IPS-20b (cell line): ENCODE data around the gene CCDC85B.

Experiments used
- H3K27ac ChIP-seq: one replicate; pipeline ENCODE4 v1.5.1; 2013; ENCODE audit warnings: low read length
- H3K27me3 ChIP-seq: 2 replicates; pipeline ENCODE4 v1.6.1; 2013; ENCODE audit warnings: mild to moderate bottlenecking, low read length, inconsistent platforms; ENCODE audit not compliant: insufficient read depth
- H3K36me3 ChIP-seq: 2 replicates; pipeline ENCODE4 v1.6.1; 2013; ENCODE audit warnings: low read depth, mild to moderate bottlenecking, inconsistent platforms, low read length, moderate library complexity; ENCODE audit not compliant: insufficient read depth
- H3K4me1 ChIP-seq: 2 replicates; pipeline ENCODE4 v1.6.1; 2013; ENCODE audit warnings: mild to moderate bottlenecking, control low read depth, inconsistent platforms, low read length, moderate library complexity; ENCODE audit not compliant: insufficient read depth
- H3K4me3 ChIP-seq: 2 replicates; pipeline ENCODE4 v1.5.1; 2013; ENCODE audit warnings: mild to moderate bottlenecking, low read length, inconsistent platforms
- H3K9ac ChIP-seq: 2 replicates; pipeline ENCODE4 v1.6.1; 2013; ENCODE audit warnings: low read depth, mild to moderate bottlenecking, inconsistent platforms, low read length, moderate library complexity
- H3K9me3 ChIP-seq: 2 replicates; pipeline ENCODE4 v1.6.1; 2013; ENCODE audit warnings: mild to moderate bottlenecking, low read depth, low read length, inconsistent platforms; ENCODE audit not compliant: insufficient read depth

The CCDC85B gene

DNA sequence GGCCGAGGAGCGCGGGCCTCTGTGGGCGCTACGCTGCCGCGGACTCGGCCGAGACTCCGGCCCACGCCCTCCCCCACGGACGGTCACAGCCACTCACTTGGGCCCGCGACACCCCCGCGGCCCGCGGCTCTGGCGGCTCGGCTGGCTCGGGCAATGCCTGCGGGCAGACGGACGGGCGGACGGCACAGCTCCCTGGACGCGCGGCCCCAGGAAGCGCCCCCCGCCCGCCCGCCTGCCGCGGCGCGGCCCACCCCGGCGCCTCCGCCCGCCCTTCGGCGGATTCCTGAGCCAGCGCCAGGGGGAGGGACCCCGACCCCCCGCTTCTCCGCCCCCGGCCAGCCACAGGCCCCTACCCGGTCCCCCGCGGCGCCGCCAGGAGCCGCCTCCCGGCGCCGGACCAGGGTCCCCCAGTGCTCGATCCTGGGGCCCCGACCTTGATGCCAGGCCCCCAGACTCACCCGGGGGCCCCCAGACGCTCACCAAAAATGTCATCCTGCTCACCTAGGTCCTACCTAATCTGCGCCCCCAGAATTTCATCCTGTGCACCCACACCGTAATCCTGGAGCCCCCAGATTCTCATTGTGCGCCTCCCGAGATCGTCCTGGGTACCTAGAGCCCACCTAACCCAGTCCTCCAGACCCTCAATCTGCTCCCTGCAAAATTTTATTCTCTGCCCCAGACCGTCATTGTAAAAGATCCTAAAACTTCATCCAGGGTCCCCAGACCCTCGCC, 17.7 kb upstream of the CCDC85B start, which contains the start of gene EFEMP2:
Gene EFEMP2, minus strand, starts transcription at position 215 of the 732 bp plus-strand sequence. CDS start 446 bp downstream, outside the sequence.
- no peaks in the 10 kb centered on the region for H3K9me3 ChIP-seq
- H3K36me3 ChIP-seq: no peaks in the 10 kb centered on the region
- H3K9ac ChIP-seq: peak within 1 kb of the TSS; percentile 56; the same call in 1 of the 2 replicates
- H3K4me1 ChIP-seq: no peaks in the 10 kb centered on the region
- H3K4me3 ChIP-seq: peak within 1 kb of the TSS; percentile 65
- H3K27ac ChIP-seq: no peak within 1 kb of the TSS
- H3K27me3 ChIP-seq: peaks cover 28% of the 10 kb centered on the region

DNA sequence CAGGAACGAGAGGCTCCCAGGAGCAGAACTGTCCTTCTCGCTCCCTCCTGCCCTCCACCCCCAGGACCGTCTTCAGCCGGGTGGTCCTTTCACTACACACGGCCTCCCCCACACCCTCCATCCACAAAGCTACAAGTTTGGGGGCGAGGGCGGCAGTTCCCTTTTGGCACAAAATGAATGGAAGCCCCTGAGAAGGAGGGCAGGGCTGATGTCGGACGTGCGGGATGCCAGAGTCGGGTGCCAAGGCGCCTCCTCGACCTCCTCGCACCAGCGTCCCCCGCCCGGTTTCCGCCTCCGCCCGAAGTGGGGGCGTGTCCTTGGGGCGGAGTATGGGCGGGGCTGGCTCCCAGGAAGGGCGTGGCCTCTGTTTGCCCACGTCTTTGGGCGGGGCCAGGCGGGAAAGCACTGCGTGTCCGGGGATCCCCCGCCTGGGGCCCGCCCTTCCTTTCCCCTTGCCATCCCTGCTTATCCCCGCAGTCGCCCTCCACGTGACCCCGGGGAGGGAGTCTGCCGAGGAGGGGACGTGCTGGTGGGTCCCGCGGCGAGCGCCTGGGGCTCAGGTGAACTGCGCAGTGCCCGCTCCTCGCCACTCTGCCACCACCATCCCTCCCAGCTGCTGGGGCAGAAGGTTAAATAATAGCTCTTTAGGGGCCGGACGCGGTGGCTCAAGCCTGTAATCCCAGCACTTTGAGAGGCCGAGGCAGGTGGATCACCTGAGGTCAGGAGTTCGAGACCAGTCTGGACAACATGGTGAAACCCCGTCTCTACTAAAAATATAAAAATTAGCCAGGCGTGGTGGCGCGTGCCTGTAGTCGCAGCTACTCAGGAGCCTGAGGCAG, 16.9 kb upstream of the CCDC85B start:
- H3K27ac ChIP-seq: no peak overlapping the region
- peaks cover 27% of the 10 kb centered on the region for H3K27me3 ChIP-seq
- H3K9me3 ChIP-seq: no peaks in the 10 kb centered on the region
- no peaks in the 10 kb centered on the region for H3K36me3 ChIP-seq
- no peaks in the 10 kb centered on the region for H3K4me1 ChIP-seq
- peak overlapping the region; percentile 56; the same call in 1 of the 2 replicates for H3K9ac ChIP-seq
- H3K4me3 ChIP-seq: peak overlapping the region; percentile 65

DNA sequence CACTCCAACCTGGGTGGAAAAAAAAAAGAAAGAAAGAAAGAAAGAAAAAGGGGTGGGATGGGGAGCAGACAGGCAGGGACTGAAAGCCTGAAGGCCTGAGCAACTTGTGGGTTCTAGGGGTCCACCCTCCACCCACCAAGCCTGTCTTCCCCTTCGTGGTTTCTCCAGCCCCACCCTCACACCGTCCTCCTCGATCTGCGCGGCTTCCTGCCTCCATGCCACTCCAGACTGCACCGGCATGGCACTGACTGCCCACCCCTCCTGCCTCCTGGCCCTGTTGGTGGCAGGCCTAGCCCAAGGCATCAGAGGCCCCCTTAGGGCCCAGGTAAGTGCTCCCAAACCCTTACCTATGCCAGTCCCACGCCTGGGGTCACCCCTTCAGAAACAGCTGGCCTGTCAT, 10.9 kb upstream of the CCDC85B start, which contains the start of gene CTSW:
Gene CTSW, plus strand, starts transcription at position 221 of the 400 bp plus-strand sequence. Its CDS starts 18 bp downstream, at position 239.
- H3K4me1 ChIP-seq: no peaks in the 10 kb centered on the region
- no peak within 1 kb of the TSS for H3K4me3 ChIP-seq
- H3K9me3 ChIP-seq: no peaks in the 10 kb centered on the region
- no peaks in the 10 kb centered on the region; the same call in 1 of the 2 replicates for H3K27me3 ChIP-seq
- H3K9ac ChIP-seq: no peak within 1 kb of the TSS
- no peak within 1 kb of the TSS for H3K27ac ChIP-seq
- peaks cover 28% of the 10 kb centered on the region for H3K36me3 ChIP-seq

DNA sequence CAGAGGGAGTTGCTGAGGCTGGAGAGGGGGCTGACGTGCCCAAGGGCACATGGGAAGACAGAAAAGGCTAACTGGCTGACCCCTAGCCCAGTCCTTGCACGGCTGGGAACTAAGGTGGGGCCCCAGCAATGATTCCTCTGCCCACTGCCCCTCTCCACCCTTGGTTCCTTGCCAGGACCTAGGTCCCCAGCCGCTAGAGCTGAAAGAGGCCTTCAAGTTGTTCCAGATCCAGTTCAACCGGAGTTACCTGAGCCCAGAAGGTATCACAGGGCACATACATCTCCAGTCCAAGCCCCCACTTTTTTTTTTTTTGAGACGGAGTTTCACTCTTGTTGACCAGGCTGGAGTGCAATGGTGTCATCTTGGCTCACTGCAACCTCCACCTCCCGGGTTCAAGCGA, 10.4 kb upstream of the CCDC85B start:
- H3K36me3 ChIP-seq: peaks cover 31% of the 10 kb centered on the region
- H3K27ac ChIP-seq: no peak overlapping the region
- no peak overlapping the region for H3K4me3 ChIP-seq
- H3K9me3 ChIP-seq: no peaks in the 10 kb centered on the region
- H3K4me1 ChIP-seq: no peaks in the 10 kb centered on the region
- no peaks in the 10 kb centered on the region; the same call in 1 of the 2 replicates for H3K27me3 ChIP-seq
- no peak overlapping the region for H3K9ac ChIP-seq

DNA sequence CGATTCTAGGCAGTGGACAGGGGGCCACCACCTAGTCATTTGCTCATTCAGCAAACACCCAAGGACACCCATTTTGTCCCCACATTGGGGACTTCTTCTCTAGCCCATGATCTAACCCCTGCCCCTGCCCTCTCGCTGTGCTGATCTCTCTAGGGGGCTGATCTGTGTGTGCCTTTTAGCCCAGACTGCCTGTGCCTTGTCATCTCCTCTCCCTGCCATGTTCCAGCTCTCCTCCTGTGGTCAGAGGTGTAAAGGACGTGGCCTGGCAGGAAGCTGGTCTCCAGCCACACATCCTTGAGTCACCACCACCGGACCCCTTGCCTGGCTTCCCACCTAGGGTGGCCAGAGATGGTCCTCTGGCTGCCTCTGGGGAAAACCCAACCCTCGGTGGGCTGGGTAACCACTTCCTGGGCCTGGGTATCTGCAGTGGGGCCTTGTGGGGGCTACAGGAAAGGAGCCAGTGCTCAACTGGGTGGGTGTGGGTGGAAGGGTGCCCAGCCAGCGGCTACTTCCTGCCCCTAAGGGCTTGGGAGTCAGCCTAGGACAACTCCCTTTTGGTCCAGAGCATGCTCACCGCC, 9.5 kb upstream of the CCDC85B start:
- Histone ChIP-seq H3K9me3 (no peaks in the 10 kb centered on the region), H3K27ac (no peak overlapping the region), H3K4me3 (no peak overlapping the region), H3K36me3 (peaks cover 40% of the 10 kb centered on the region), H3K9ac (no peak overlapping the region), H3K27me3 (no peaks in the 10 kb centered on the region; the same call in 1 of the 2 replicates), H3K4me1 (no peaks in the 10 kb centered on the region)

DNA sequence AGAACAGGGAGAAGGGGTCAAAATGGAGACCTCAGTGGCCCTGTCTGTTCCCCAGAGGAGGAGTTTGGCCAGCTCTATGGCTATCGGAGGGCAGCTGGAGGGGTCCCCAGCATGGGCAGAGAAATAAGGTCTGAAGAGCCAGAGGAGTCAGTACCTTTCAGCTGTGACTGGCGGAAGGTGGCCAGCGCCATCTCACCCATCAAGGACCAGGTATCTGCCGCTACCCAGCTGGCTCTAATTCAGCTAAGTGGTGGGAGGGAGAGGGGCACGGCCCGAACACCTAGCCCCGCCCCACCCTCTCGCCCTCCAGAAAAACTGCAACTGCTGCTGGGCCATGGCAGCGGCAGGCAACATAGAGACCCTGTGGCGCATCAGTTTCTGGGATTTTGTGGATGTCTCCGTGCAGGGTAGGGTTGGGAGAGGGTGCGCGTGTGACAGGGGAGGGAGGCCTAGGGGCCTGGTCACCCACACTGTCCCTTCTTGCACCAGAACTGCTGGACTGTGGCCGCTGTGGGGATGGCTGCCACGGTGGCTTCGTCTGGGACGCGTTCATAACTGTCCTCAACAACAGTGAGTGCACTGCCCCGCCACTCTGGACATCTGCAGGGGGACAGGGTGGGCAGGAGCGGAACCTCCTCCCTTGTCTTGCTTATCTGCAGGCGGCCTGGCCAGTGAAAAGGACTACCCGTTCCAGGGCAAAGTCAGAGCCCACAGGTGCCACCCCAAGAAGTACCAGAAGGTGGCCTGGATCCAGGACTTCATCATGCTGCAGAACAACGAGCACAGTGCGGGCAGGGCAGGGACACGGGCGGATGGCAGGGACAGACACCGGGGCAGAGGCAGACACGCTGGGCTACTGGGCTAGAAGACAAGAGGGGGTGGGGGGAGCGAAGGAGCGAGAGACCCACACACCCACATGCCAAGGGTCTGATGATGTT, 8.1 kb upstream of the CCDC85B start:
- H3K9ac ChIP-seq: no peak overlapping the region
- H3K4me3 ChIP-seq: no peak overlapping the region
- H3K36me3 ChIP-seq: peaks cover 52% of the 10 kb centered on the region
- H3K27ac ChIP-seq: no peak overlapping the region
- H3K27me3 ChIP-seq: no peaks in the 10 kb centered on the region
- H3K4me1 ChIP-seq: no peaks in the 10 kb centered on the region
- no peaks in the 10 kb centered on the region for H3K9me3 ChIP-seq

DNA sequence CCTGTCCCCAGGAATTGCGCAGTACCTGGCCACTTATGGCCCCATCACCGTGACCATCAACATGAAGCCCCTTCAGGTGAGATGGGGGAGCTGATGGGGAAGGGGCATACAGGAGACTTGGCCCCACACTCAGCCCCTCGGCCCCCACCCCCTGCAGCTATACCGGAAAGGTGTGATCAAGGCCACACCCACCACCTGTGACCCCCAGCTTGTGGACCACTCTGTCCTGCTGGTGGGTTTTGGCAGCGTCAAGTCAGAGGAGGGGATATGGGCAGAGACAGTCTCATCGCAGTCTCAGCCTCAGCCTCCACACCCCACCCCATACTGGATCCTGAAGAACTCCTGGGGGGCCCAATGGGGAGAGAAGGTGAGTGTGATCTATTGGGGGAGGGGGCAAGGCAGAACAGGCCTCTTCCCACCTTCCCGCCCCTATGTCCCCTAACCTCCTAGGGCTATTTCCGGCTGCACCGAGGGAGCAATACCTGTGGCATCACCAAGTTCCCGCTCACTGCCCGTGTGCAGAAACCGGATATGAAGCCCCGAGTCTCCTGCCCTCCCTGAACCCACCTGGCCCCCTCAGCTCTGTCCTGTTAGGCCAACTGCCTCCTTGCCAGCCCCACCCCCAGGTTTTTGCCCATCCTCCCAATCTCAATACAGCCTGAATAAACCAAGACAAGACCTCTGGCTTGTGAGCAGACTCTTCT, 7.3 kb upstream of the CCDC85B start:
- Histone ChIP-seq H3K9ac (no peak overlapping the region), H3K9me3 (no peaks in the 10 kb centered on the region), H3K27me3 (no peaks in the 10 kb centered on the region), H3K36me3 (peaks cover 52% of the 10 kb centered on the region), H3K4me1 (no peaks in the 10 kb centered on the region), H3K4me3 (no peak overlapping the region), H3K27ac (no peak overlapping the region)

DNA sequence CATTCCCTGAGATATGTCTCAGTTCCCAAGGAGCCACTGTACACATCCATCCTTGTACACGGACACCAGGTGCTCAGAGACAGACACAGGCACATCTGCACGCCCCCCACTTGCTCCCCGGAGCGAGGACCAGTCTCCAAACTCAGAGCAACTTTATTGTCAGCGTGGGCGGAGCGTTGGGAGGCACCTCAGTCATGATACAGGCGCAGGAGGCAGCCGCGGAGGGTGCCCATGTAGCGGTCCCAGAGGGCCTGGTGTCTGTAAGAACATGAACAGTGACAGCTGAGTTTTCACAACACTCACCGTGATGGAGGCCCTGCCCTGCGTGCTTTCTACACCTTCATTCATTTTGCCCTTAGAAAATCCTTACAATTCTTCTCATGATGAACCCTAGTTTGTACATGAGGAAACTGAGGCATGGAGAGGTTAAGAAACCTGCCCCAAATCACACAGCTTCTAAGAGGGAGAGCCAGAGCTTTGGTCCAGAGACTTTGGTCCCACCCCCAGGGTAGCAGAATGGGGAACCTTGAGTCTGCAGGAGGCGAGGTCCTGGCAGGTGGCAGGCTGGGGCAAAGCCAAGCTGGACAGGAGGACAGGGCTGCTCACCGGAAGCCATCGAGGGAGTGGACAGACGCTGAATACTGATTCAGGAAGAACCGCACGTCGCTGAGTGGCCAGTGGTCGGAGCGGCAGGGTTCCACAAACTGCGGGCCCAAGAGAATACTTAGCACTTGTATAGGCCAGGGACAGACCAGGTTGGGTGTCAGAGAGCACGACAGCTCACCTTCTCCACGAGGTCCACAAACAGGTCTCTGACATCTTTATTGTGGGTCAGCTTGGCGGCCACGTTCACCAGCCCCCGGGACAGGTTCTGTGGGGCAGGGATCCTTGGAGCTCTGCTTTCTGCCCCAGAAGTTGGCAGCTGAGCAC, 6.4 kb upstream of the CCDC85B start:
- no peak overlapping the region for H3K27ac ChIP-seq
- H3K27me3 ChIP-seq: peaks cover 4% of the 10 kb centered on the region; the same call in 1 of the 2 replicates
- peaks cover 52% of the 10 kb centered on the region for H3K36me3 ChIP-seq
- H3K4me1 ChIP-seq: no peaks in the 10 kb centered on the region; the same call in 1 of the 2 replicates
- no peak overlapping the region for H3K9ac ChIP-seq
- H3K9me3 ChIP-seq: no peaks in the 10 kb centered on the region
- H3K4me3 ChIP-seq: no peak overlapping the region

DNA sequence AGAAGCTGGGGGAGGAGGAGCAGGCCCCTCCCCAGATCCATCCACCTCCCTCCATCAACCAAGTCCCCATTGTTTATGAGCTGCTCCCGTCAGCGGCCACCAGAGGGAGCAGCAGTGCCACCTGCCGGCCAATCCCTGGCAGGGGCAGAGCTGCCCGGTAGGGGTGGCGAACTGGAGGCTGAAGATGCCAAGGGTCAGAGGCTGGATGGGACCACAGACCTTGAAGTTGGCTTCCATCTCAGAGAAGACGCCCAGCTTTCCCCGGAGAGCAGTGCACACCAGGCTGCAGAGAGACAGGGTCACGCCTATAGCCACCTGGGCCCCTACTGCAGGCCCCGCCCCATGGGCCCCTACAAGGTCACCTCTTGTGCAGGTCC, 5.8 kb upstream of the CCDC85B start:
- H3K36me3 ChIP-seq: peaks cover 52% of the 10 kb centered on the region
- no peak overlapping the region for H3K4me3 ChIP-seq
- no peak overlapping the region for H3K27ac ChIP-seq
- H3K9ac ChIP-seq: no peak overlapping the region
- peaks cover 3% of the 10 kb centered on the region; the same call in 1 of the 2 replicates for H3K4me1 ChIP-seq
- H3K9me3 ChIP-seq: no peaks in the 10 kb centered on the region
- peaks cover 11% of the 10 kb centered on the region for H3K27me3 ChIP-seq

DNA sequence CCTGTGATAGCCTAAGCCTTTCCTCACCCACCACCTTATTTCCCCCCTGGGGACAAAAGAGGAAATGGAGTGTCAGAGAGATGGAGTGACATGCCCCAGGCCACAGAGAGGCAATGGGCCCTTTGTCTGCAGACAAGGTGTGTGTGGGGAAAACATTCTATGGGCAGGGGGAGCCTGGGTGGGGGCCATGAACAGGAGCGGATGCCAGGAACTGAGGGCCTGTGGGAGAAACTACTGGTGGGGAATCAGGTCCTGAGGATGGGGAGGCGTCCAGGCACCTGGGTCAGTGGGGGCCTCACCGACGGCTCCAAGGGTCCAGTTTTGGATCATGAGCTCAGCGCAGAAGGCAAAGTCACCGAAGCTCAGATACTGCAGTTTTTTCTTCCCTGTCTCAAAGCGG, 5.2 kb upstream of the CCDC85B start:
- peaks cover 52% of the 10 kb centered on the region for H3K36me3 ChIP-seq
- H3K4me1 ChIP-seq: peaks cover 8% of the 10 kb centered on the region; the same call in 1 of the 2 replicates
- H3K27ac ChIP-seq: no peak overlapping the region
- H3K27me3 ChIP-seq: peaks cover 16% of the 10 kb centered on the region
- no peak overlapping the region for H3K9ac ChIP-seq
- H3K9me3 ChIP-seq: no peaks in the 10 kb centered on the region
- H3K4me3 ChIP-seq: no peak overlapping the region
